ENCODE measurements around the gene CPAMD8. TPM values are rescaled to one million over a fixed set of nuclear protein-coding genes. Genes with fewer than 3 reads are reported as not detected.

The CPAMD8 gene
- total RNA-seq, 6 experiments from 2014 or later, result 0.11 to 0.20 (median 0.14) TPM; not detected in 1

- TF ChIP-seq CTCF (IDR thresholded peaks at IDR 0.05), result no peak
- peaks cover 35% of the 10 kb centered on the region for H3K27me3 Mint-ChIP-seq (ENCODE audit: insufficient read depth)
- no peak for DNase-seq
- H3K9me3 Mint-ChIP-seq, result peaks cover 19% of the 10 kb centered on the region
- H3K36me3 Mint-ChIP-seq (ENCODE audit: low read depth), result peaks cover 8% of the 10 kb centered on the region; the same call in 1 of the 2 replicates
- no peak overlapping the region for H3K4me3 Mint-ChIP-seq
- peaks cover 4% of the 10 kb centered on the region; the same call in 1 of the 2 replicates for H3K4me1 Mint-ChIP-seq (ENCODE audit: low read depth)
- no peak overlapping the region for H3K27ac Mint-ChIP-seq
Observed at GRCh38 chr19:16921766-16922591, 104.6 kb downstream of the CPAMD8 start.

- Mint-ChIP-seq H3K27me3 (ENCODE audit: insufficient read depth) (peaks cover 35% of the 10 kb centered on the region), H3K36me3 (ENCODE audit: low read depth) (peaks cover 8% of the 10 kb centered on the region; the same call in 1 of the 2 replicates), H3K9me3 (peaks cover 13% of the 10 kb centered on the region), H3K4me1 (ENCODE audit: low read depth) (peaks cover 4% of the 10 kb centered on the region; the same call in 1 of the 2 replicates), H3K27ac (no peak overlapping the region), H3K4me3 (no peak overlapping the region)
- TF ChIP-seq CTCF (IDR thresholded peaks at IDR 0.05), result no peak
- peak; percentile 83 for DNase-seq
Observed at GRCh38 chr19:16920816-16921529, 105.6 kb downstream of the CPAMD8 start.

GRCh38 chr19:16919496-16919895, 107.1 kb downstream of the CPAMD8 start:
- Mint-ChIP-seq H3K36me3 (ENCODE audit: low read depth) (peaks cover 4% of the 10 kb centered on the region; the same call in 1 of the 2 replicates), H3K27ac (no peak overlapping the region), H3K9me3 (peaks cover 3% of the 10 kb centered on the region; the same call in 1 of the 2 replicates), H3K27me3 (ENCODE audit: insufficient read depth) (peaks cover 35% of the 10 kb centered on the region), H3K4me3 (no peak overlapping the region), H3K4me1 (ENCODE audit: low read depth) (peaks cover 4% of the 10 kb centered on the region; the same call in 1 of the 2 replicates)
- DNase-seq, result no peak
- no peak for TF ChIP-seq CTCF (IDR thresholded peaks at IDR 0.05)

GRCh38 chr19:16917401-16917800, 109.2 kb downstream of the CPAMD8 start:
- peaks cover 29% of the 10 kb centered on the region for H3K27me3 Mint-ChIP-seq (ENCODE audit: insufficient read depth)

More at GRCh38 chr19:16917401-16917800, 109.2 kb downstream of the CPAMD8 start:
- no peak for DNase-seq
- Mint-ChIP-seq H3K4me1 (ENCODE audit: low read depth) (peaks cover 4% of the 10 kb centered on the region; the same call in 1 of the 2 replicates), H3K27ac (no peak overlapping the region), H3K36me3 (ENCODE audit: low read depth) (peaks cover 15% of the 10 kb centered on the region), H3K4me3 (no peak overlapping the region), H3K9me3 (peaks cover 24% of the 10 kb centered on the region)
- TF ChIP-seq CTCF (IDR thresholded peaks at IDR 0.05), result no peak

Measured in HFFc6 (cell line).